ENCODE measurements around the gene KDM4F.

DNA sequence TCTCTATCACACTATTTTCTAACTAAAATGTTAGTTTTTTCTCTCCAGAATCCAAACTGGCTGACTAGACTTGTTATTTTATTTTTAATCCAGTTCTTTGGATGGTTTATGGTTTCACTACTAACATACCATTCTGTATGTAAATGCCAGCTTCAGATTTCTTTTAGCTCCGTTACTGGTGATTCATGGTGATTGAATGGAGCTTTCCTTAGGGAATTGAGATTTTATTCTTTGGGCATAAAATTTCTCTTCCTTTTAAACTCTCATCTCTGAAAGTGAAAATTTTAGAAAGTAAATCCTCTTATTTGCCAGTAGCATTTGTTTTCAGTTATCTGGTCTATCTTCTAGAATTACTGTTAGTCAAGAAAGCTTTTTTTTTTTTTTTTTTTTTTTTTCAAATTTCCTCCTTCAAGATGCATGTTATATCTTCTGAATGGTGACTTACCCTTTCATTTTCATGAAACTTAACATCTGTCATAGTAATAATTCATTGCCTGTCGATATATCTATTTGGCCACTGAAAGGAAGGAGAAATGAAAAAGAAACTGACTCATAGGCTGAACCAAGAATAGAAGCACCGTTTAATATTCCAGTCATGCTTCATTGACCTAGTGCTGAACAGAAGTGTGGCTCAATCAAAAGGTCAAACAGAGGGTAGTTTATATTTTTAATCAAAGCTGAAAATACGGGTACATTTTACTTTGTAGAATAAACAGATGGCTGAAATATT, 46.8 kb downstream of the KDM4F start:
- TF ChIP-seq CTCF (IDR thresholded peaks at IDR 0.05) (no peak), POLR2A (IDR thresholded peaks at IDR 0.05) (no peak)
